Measurements from ENCODE around the gene CYP1B1. TPM values are rescaled to one million over a fixed set of nuclear protein-coding genes. Genes with fewer than 3 reads are reported as not detected.

CYP1B1 gene
- total and polyA plus RNA-seq, 2 of the 13 experiments (the other 11 are each of a cell fraction or from before 2014, with no cell fraction given): not detected

DNA sequence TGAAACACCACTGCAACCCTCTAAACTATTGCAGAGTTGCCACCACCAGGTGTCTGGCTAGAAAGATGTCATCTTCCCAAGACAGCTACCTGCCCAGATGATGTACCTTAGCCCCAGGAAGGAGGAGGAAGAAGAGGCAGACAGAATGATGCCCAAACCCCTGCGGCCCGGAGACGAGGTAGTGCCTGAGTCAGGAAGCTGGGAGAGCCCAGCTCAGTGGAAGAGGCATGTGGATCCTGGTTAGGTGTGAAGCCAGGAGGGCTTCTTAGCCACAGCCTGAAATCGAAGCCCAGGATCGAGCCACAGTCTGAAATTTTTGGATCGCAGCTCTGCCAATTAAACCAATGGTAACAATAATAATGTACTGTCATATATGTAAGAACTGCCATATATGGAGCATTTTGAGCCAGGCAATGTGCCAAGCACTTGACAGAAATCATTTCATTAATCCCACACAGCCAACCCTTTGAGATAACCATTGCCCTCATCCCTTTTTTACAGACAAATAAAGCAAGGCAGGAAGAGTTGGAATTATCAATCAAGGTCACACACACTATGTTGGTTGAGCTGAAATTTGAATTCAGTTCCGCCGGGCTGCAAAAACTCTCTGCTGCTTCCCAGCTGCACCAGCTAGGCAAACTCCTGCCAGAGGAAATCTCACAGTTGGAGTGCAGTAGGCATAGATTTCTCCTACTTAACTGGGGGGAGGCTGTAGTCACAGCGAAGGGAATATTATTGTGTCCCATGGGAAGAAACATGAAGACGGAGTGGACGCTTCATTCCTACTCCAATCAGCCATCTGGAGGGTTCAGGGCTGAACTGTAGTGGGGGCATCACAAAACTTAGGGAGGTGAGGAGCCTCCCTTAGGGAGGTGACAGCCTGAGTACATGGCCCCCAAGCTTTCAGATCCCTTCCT lies 19.4 kb upstream of the CYP1B1 start:
- peaks cover 0 to 37% of the 10 kb centered on the region in 2 experiments; a peak in 3 of 5 replicates for H3K27me3 ChIP-seq (ENCODE audit: control insufficient read depth in 1 of 2, insufficient read depth in 2 of 2, low read length in 2 of 2)
- H2AFZ ChIP-seq (ENCODE audit: low read length): no peak overlapping the region
- no peaks in the 10 kb centered on the region for H3K79me2 ChIP-seq (ENCODE audit: insufficient read depth, low read length)
- no peak overlapping the region for H3K9ac ChIP-seq (ENCODE audit: insufficient read depth, low read depth, low read length)
- in situ Hi-C loops (cut with HindIII; ENCODE audit: extremely low pct_ligation_motif_present, low pct_unique_long_range_greater_than_20kb): no loop called here
- no peak overlapping the region for H3K27ac ChIP-seq (ENCODE audit: extremely low read length, insufficient read depth, low read length)
- H4K20me1 ChIP-seq (ENCODE audit: insufficient read depth, low read length): no peaks in the 10 kb centered on the region
- ATAC-seq (no peak), FAIRE-seq (no peak), DNase-seq (ENCODE audit: low spot score) (no peak)
- H3K4me3 ChIP-seq (replicated peaks in 1 of 3; ENCODE audit: insufficient read depth in 1 of 3, low read depth in 2 of 3, low read length in 3 of 3): no peak overlapping the region
- POLR2A ChIA-PET: no interaction called here
- 80% methylated on average over 11 of the region's 11 CpGs for WGBS (ENCODE audit: low lambda C conversion rate)
- intact Hi-C loops (cut with micrococcal nuclease; ENCODE audit: unreplicated experiment): no loop called here
- no peaks in the 10 kb centered on the region for H3K9me3 ChIP-seq (ENCODE audit: low read length)
- H3K4me2 ChIP-seq (ENCODE audit: low read depth, low read length): no peak overlapping the region
- H3K36me3 ChIP-seq (replicated peaks in 1 of 2; ENCODE audit: control insufficient read depth in 1 of 2, insufficient read depth in 2 of 2, low read length in 2 of 2): no peaks in the 10 kb centered on the region
- CTCF ChIA-PET (ENCODE audit: low intra/inter-chr PET ratio, low total read pairs): no interaction called here
- TF ChIP-seq, protein P1, sequence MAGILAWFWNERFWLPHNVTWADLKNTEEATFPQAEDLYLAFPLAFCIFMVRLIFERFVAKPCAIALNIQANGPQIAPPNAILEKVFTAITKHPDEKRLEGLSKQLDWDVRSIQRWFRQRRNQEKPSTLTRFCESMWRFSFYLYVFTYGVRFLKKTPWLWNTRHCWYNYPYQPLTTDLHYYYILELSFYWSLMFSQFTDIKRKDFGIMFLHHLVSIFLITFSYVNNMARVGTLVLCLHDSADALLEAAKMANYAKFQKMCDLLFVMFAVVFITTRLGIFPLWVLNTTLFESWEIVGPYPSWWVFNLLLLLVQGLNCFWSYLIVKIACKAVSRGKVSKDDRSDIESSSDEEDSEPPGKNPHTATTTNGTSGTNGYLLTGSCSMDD (CRISPR knock-in tag; IDR thresholded peaks at IDR 0.05): no peak
- no peak for TF ChIP-seq SP140L (CRISPR knock-in tag; IDR thresholded peaks at IDR 0.05; ENCODE audit: borderline replicate concordance)
- no peak for TF ChIP-seq XBP1 (CRISPR knock-in tag; IDR thresholded peaks at IDR 0.05)
- TF ChIP-seq, protein P2, sequence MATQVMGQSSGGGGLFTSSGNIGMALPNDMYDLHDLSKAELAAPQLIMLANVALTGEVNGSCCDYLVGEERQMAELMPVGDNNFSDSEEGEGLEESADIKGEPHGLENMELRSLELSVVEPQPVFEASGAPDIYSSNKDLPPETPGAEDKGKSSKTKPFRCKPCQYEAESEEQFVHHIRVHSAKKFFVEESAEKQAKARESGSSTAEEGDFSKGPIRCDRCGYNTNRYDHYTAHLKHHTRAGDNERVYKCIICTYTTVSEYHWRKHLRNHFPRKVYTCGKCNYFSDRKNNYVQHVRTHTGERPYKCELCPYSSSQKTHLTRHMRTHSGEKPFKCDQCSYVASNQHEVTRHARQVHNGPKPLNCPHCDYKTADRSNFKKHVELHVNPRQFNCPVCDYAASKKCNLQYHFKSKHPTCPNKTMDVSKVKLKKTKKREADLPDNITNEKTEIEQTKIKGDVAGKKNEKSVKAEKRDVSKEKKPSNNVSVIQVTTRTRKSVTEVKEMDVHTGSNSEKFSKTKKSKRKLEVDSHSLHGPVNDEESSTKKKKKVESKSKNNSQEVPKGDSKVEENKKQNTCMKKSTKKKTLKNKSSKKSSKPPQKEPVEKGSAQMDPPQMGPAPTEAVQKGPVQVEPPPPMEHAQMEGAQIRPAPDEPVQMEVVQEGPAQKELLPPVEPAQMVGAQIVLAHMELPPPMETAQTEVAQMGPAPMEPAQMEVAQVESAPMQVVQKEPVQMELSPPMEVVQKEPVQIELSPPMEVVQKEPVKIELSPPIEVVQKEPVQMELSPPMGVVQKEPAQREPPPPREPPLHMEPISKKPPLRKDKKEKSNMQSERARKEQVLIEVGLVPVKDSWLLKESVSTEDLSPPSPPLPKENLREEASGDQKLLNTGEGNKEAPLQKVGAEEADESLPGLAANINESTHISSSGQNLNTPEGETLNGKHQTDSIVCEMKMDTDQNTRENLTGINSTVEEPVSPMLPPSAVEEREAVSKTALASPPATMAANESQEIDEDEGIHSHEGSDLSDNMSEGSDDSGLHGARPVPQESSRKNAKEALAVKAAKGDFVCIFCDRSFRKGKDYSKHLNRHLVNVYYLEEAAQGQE (IDR thresholded peaks at IDR 0.05; ENCODE audit: borderline replicate concordance in 1 of 2, low read depth in 1 of 2, low read length in 2 of 2): no peak
- TF ChIP-seq SRY (CRISPR knock-in tag; IDR thresholded peaks at IDR 0.05): no peak
- no peak for TF ChIP-seq PHB2 (IDR thresholded peaks at IDR 0.05; ENCODE audit: partially characterized antibody)
- no peak for TF ChIP-seq ZNF792 (CRISPR knock-in tag; IDR thresholded peaks at IDR 0.05)
- no peak for TF ChIP-seq MAFF (IDR thresholded peaks at IDR 0.05; ENCODE audit: low read depth, low read length)
- TF ChIP-seq, protein P3, sequence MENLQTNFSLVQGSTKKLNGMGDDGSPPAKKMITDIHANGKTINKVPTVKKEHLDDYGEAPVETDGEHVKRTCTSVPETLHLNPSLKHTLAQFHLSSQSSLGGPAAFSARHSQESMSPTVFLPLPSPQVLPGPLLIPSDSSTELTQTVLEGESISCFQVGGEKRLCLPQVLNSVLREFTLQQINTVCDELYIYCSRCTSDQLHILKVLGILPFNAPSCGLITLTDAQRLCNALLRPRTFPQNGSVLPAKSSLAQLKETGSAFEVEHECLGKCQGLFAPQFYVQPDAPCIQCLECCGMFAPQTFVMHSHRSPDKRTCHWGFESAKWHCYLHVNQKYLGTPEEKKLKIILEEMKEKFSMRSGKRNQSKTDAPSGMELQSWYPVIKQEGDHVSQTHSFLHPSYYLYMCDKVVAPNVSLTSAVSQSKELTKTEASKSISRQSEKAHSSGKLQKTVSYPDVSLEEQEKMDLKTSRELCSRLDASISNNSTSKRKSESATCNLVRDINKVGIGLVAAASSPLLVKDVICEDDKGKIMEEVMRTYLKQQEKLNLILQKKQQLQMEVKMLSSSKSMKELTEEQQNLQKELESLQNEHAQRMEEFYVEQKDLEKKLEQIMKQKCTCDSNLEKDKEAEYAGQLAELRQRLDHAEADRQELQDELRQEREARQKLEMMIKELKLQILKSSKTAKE (CRISPR knock-in tag; IDR thresholded peaks at IDR 0.05; ENCODE audit: borderline replicate concordance): no peak
- TF ChIP-seq ZNF619 (CRISPR knock-in tag; IDR thresholded peaks at IDR 0.05): no peak
- no peak for TF ChIP-seq CHD4 (IDR thresholded peaks at IDR 0.05; ENCODE audit: borderline replicate concordance, low read length)
- TF ChIP-seq ZFYVE20 (CRISPR knock-in tag; IDR thresholded peaks at IDR 0.05; ENCODE audit: borderline replicate concordance, low read depth): no peak
- no peak for TF ChIP-seq YEATS2 (CRISPR knock-in tag; IDR thresholded peaks at IDR 0.05; ENCODE audit: borderline replicate concordance)
- no TSS peak for BruUV-seq (replicated peaks)
- peaks cover 7% of the 10 kb centered on the region; the same call in 1 of the 2 replicates for H3K4me1 ChIP-seq (ENCODE audit: insufficient read depth, low read length)
